Neutrophil (primary cell): ENCODE results near the gene NUBP2.

Source experiments
- H3K27ac ChIP-seq: fragments of 200-600 bp; sonication (generic); 2 replicates; pipeline ENCODE4 v1.5.1; 2016; ENCODE audit warnings: mild to moderate bottlenecking, moderate library complexity
- H3K27me3 ChIP-seq: fragments of 200-600 bp; sonication (generic); 2 replicates; pipeline ENCODE4 v1.6.0; 2016; ENCODE audit warnings: mild to moderate bottlenecking
- H3K36me3 ChIP-seq: fragments of 200-600 bp; sonication (generic); 2 replicates; pipeline ENCODE4 v1.5.1; 2017
- H3K4me1 ChIP-seq, 2 experiments: fragments of 200-600 bp in 1 of 2; sonication (generic) in 1 of 2; 1 replicate in 1 of 2; 2 replicates in 1 of 2; pipeline versions ENCODE4 v1.5.1 to v1.6.1; 2013 to 2016; ENCODE audit warnings: low read depth in 1 of 2, low read length in 1 of 2, mild to moderate bottlenecking in 1 of 2, moderate library complexity in 1 of 2; ENCODE audit not compliant: control insufficient read depth in 1 of 2, insufficient read depth in 1 of 2
- H3K4me3 ChIP-seq, 2 experiments: fragments of 200-600 bp in 1 of 2; sonication (generic) in 1 of 2; 1 replicate in 1 of 2; 2 replicates in 1 of 2; pipeline ENCODE4 v1.5.1; 2013 to 2016; ENCODE audit warnings: low read depth in 1 of 2, low read length in 1 of 2, mild to moderate bottlenecking in 1 of 2, moderate library complexity in 1 of 2
- H3K9me3 ChIP-seq: fragments of 200-600 bp; sonication (generic); 2 replicates; pipeline ENCODE4 v1.5.1; 2016
- CTCF ChIP-seq: fragments of 200-600 bp; sonication (generic); IDR thresholded peaks from 2 replicates; pipeline ENCODE4 v1.5.1; 2016; ENCODE audit warnings: antibody characterized with exemption

Gene NUBP2

DNA sequence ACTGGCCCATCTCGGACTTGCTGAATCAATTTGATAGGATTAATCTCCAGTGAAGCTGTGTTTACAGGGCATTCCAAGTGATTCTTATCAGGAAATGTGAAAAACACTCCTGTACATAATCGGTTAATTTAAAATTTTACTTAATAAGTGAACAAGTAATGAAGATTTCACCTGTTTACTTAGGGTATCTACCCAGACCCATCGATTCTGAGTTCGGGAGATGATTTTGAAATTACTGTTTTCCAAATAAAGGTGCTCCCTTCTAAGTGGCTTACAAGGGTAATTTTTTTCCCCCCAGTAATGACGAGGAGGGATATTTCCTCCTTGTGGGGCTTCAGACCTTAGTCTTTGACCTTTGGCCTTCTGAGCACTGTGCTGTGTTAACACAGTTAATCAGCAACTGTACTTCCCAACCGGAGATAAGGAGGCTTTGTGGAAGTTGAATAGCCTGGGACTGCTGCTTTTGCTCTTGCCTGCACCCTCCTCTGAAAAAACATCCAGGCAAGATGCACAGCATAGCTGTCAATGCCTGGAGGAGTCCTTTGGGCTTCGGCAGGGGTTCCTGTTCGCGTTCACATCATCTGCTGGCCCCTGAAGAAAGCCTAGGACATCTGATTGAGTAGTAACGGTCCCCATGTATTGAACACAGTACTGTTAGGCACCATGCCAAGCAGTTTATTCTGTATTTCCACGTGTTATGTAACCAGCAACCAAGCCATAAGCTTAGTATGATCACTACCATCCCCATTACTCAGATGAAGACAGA is 46.1 kb downstream of the NUBP2 start:
- Histone ChIP-seq H3K4me1 (peaks cover 17 to 19% of the 10 kb centered on the region in 2 experiments), H3K36me3 (no peaks in the 10 kb centered on the region), H3K27me3 (no peaks in the 10 kb centered on the region), H3K9me3 (no peaks in the 10 kb centered on the region), H3K27ac (no peak overlapping the region), H3K4me3 (no peak overlapping the region)
- no peak for TF ChIP-seq CTCF

GRCh38 chr16:1830213-1830612 is 47.5 kb downstream of the NUBP2 start:
- Histone ChIP-seq H3K27me3 (no peaks in the 10 kb centered on the region), H3K4me3 (no peak overlapping the region), H3K9me3 (no peaks in the 10 kb centered on the region), H3K27ac (no peak overlapping the region), H3K4me1 (peaks cover 15 to 17% of the 10 kb centered on the region in 2 experiments), H3K36me3 (no peaks in the 10 kb centered on the region)
- TF ChIP-seq CTCF = no peak

DNA sequence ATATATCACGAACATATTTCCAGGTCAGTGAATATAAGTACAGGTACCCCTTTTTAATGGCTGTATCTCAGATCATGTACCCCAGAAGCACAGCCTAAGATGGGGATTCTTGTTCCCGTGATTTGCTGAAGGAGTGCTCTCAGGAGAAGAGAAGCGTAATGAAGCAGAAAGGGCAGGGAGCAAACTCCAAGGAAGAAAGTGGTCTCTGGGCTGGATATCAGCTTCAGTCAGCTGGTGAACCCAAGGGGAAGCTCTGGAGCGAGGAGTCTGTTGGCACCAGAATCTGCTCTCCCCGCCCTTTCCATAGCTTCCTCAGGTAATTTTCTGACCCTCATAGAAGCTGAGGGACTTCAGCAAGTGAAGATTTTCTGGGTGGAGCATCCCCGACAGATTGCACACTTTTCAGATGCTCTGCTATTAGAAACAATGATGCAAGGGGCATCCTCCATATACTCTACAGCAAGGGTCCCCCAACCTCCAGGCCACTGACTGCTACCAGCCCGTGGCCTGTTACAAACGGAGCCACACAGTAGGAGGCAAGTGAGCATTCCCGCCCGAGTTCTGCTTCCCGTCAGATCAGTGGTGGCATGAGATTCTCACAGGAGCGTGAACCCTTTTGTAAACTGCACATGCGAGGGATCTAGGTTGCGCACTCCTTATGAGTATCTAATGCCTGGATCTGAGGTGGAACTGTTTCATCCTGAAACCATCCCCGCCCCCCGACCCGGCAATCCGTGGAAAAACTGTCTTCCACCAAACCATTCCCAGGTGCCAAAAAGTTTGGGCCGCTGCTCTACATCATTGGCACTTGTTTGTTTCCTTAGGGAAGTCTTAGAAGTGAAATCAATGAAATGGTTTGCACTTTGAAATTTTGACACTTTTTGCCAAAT is 48.7 kb downstream of the NUBP2 start:
- Histone ChIP-seq H3K36me3 (no peaks in the 10 kb centered on the region), H3K4me3 (no peak overlapping the region), H3K27ac (no peak overlapping the region), H3K4me1 (peaks cover 8% of the 10 kb centered on the region in 2 experiments), H3K9me3 (no peaks in the 10 kb centered on the region), H3K27me3 (no peaks in the 10 kb centered on the region)
- TF ChIP-seq CTCF = no peak

DNA sequence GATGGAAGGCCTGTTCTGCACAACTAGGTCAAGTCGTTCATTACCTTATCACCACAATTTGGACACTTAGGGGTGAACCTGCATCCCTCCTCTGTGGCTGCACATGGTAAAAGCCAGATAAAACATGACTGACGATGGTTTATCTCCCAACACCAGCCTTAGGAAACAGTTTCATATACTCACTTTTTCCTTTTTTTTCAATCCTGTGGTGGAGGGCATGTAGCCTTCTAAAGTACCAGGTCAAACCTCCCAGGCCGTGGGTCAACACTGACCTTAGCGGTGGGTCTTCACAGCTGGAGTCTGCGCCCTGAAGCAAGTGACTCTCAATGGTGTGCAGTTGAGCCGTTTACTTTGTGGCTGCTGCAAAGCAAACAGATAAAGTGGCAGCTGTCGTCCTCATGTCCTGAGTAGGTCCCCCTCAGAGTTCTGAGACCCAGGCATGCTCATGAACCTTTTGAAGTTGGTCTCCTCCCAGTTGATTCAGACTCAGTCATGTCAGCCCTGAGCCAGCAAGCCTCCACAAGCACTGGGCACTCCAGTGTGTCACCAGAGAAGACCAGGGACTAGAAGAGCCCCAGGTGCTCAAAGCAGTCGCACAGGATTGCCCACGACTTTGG is 50.2 kb downstream of the NUBP2 start:
- H3K27me3 ChIP-seq = no peaks in the 10 kb centered on the region
- no peak overlapping the region for H3K27ac ChIP-seq
- H3K4me1 ChIP-seq = peaks cover 0 to under 1% of the 10 kb centered on the region in 2 experiments
- TF ChIP-seq CTCF = no peak
- no peaks in the 10 kb centered on the region for H3K9me3 ChIP-seq
- no peak overlapping the region for H3K4me3 ChIP-seq
- H3K36me3 ChIP-seq = no peaks in the 10 kb centered on the region

- Histone ChIP-seq H3K27me3 (no peaks in the 10 kb centered on the region), H3K9me3 (no peaks in the 10 kb centered on the region), H3K4me1 (no peaks in the 10 kb centered on the region), H3K27ac (no peak overlapping the region), H3K4me3 (no peak overlapping the region), H3K36me3 (no peaks in the 10 kb centered on the region)
- TF ChIP-seq CTCF = no peak
These were observed 51.3 kb downstream of the NUBP2 start for GRCh38 chr16:1834096-1834495.
